ENCODE data around the gene AKAP12.

AKAP12 gene

GRCh38 chr6:151325075-151326050 is 85.6 kb downstream of the AKAP12 start:
- Histone ChIP-seq H3K9ac (ENCODE audit: low read length) (no peak overlapping the region), H3K36me3 (ENCODE audit: insufficient read depth, low read length) (no peaks in the 10 kb centered on the region), H3K27me3 (ENCODE audit: insufficient read depth, low read length) (no peaks in the 10 kb centered on the region), H4K20me1 (ENCODE audit: insufficient read depth, low read length) (no peaks in the 10 kb centered on the region), H3K79me2 (ENCODE audit: insufficient read depth, low read length) (no peaks in the 10 kb centered on the region), H3K9me3 (ENCODE audit: low read length) (no peaks in the 10 kb centered on the region), H3K4me3 (ENCODE audit: low read depth, low read length, poor library complexity, severe bottlenecking) (peak overlapping the region; percentile 31), H3K27ac (ENCODE audit: low read depth, low read length, poor library complexity, severe bottlenecking) (no peak overlapping the region), H3F3A (ENCODE audit: insufficient read depth, low read length) (no peaks in the 10 kb centered on the region), H3K4me2 (ENCODE audit: low read length) (peak overlapping the region; percentile 58), H3K4me1 (ENCODE audit: insufficient read depth, low read length, severe bottlenecking) (peaks cover 8% of the 10 kb centered on the region), H2AFZ (ENCODE audit: low read length) (no peak overlapping the region), H3K9me2 (ENCODE audit: low read depth, low read length) (no peaks in the 10 kb centered on the region)
- TF ChIP-seq EZH2 (IDR thresholded peaks at IDR 0.05; ENCODE audit: borderline replicate concordance, low read length) (no peak), CTCF (IDR thresholded peaks at IDR 0.05; ENCODE audit: low read length) (no peak)

GRCh38 chr6:151326116-151326825 is 86.5 kb downstream of the AKAP12 start:
- H3K27ac ChIP-seq (ENCODE audit: low read depth, low read length, poor library complexity, severe bottlenecking) = no peak overlapping the region
- H3K36me3 ChIP-seq (ENCODE audit: insufficient read depth, low read length) = no peaks in the 10 kb centered on the region
- H3K4me2 ChIP-seq (ENCODE audit: low read length) = peak overlapping the region; percentile 58; the same call in 1 of the 2 replicates
- H3K9me3 ChIP-seq (ENCODE audit: low read length) = no peaks in the 10 kb centered on the region
- no peak overlapping the region for H2AFZ ChIP-seq (ENCODE audit: low read length)
- no peak overlapping the region for H3K4me3 ChIP-seq (ENCODE audit: low read depth, low read length, poor library complexity, severe bottlenecking)
- H4K20me1 ChIP-seq (ENCODE audit: insufficient read depth, low read length) = no peaks in the 10 kb centered on the region
- H3K9ac ChIP-seq (ENCODE audit: low read length) = no peak overlapping the region
- no peaks in the 10 kb centered on the region for H3K79me2 ChIP-seq (ENCODE audit: insufficient read depth, low read length)
- H3K9me2 ChIP-seq (ENCODE audit: low read depth, low read length) = no peaks in the 10 kb centered on the region
- peaks cover 8% of the 10 kb centered on the region for H3K4me1 ChIP-seq (ENCODE audit: insufficient read depth, low read length, severe bottlenecking)
- H3K27me3 ChIP-seq (ENCODE audit: insufficient read depth, low read length) = no peaks in the 10 kb centered on the region
- H3F3A ChIP-seq (ENCODE audit: insufficient read depth, low read length) = no peaks in the 10 kb centered on the region
- no peak for TF ChIP-seq CTCF (IDR thresholded peaks at IDR 0.05; ENCODE audit: low read length)
- TF ChIP-seq EZH2 (IDR thresholded peaks at IDR 0.05; ENCODE audit: borderline replicate concordance, low read length) = no peak

GRCh38 chr6:151327101-151327500 is 87.3 kb downstream of the AKAP12 start:
- Histone ChIP-seq H3K27me3 (ENCODE audit: insufficient read depth, low read length) (no peaks in the 10 kb centered on the region), H4K20me1 (ENCODE audit: insufficient read depth, low read length) (no peaks in the 10 kb centered on the region), H2AFZ (ENCODE audit: low read length) (no peak overlapping the region), H3K9ac (ENCODE audit: low read length) (no peak overlapping the region), H3K4me3 (ENCODE audit: low read depth, low read length, poor library complexity, severe bottlenecking) (no peak overlapping the region), H3K4me1 (ENCODE audit: insufficient read depth, low read length, severe bottlenecking) (peaks cover 8% of the 10 kb centered on the region), H3K27ac (ENCODE audit: low read depth, low read length, poor library complexity, severe bottlenecking) (no peak overlapping the region), H3K36me3 (ENCODE audit: insufficient read depth, low read length) (no peaks in the 10 kb centered on the region), H3K9me2 (ENCODE audit: low read depth, low read length) (no peaks in the 10 kb centered on the region), H3K4me2 (ENCODE audit: low read length) (no peak overlapping the region), H3K9me3 (ENCODE audit: low read length) (no peaks in the 10 kb centered on the region), H3F3A (ENCODE audit: insufficient read depth, low read length) (no peaks in the 10 kb centered on the region), H3K79me2 (ENCODE audit: insufficient read depth, low read length) (no peaks in the 10 kb centered on the region)
- TF ChIP-seq EZH2 (IDR thresholded peaks at IDR 0.05; ENCODE audit: borderline replicate concordance, low read length) (no peak), CTCF (IDR thresholded peaks at IDR 0.05; ENCODE audit: low read length) (no peak)

Measured in OCI-LY1 (cell line).